GM23338 (cell line): Measurements from ENCODE around the gene NT5C3B. TPM values are rescaled to one million over a fixed set of nuclear protein-coding genes. Genes with fewer than 3 reads are reported as not detected.

ENCODE experiments used
- ATAC-seq: fragments of 200-7000 bp; cut with Tn5 transposase; 3 replicates; pipeline ENCODE4 v1.9.1; 2020
- DNase-seq: peaks from one replicate; pipeline ENCODE4 v3.0.0-alpha.2; 2015; ENCODE audit warnings: low spot score
- H2AFZ ChIP-seq: fragments of 200-600 bp; sonication (generic); 2 replicates; pipeline ENCODE4 v1.8.0; 2016; ENCODE audit warnings: antibody characterized with exemption, mild to moderate bottlenecking, moderate library complexity
- H3F3A ChIP-seq: fragments of 200-600 bp; sonication (generic); replicated peaks from 2 replicates; pipeline ENCODE4 v1.8.0; 2017; ENCODE audit warnings: antibody characterized with exemption, mixed run types, low read depth
- H3K27ac ChIP-seq: fragments of 200-600 bp; sonication (generic); 2 replicates; pipeline ENCODE4 v1.6.1; 2016; ENCODE audit warnings: low read depth
- H3K27me3 ChIP-seq: fragments of 200-600 bp; sonication (generic); 2 replicates; pipeline ENCODE4 v1.8.0; 2016; ENCODE audit warnings: mild to moderate bottlenecking, mixed run types, moderate library complexity; ENCODE audit not compliant: insufficient read depth
- H3K36me3 ChIP-seq: fragments of 200-600 bp; sonication (generic); 2 replicates; pipeline ENCODE4 v1.8.0; 2016; ENCODE audit warnings: mild to moderate bottlenecking; ENCODE audit not compliant: insufficient read depth
- H3K4me1 ChIP-seq: fragments of 200-600 bp; sonication (generic); 2 replicates; pipeline ENCODE4 v1.8.0; 2016; ENCODE audit warnings: mild to moderate bottlenecking, moderate library complexity; ENCODE audit not compliant: insufficient read depth
- H3K4me2 ChIP-seq: fragments of 200-600 bp; sonication (generic); 2 replicates; pipeline ENCODE4 v1.7.1; 2017; ENCODE audit warnings: mixed run types
- H3K4me3 ChIP-seq: fragments of 200-600 bp; sonication (generic); 2 replicates; pipeline ENCODE4 v1.6.1; 2016; ENCODE audit warnings: mixed run types
- H3K79me2 ChIP-seq: fragments of 200-600 bp; sonication (generic); replicated peaks from 2 replicates; pipeline ENCODE4 v1.8.0; 2017; ENCODE audit warnings: mild to moderate bottlenecking; ENCODE audit not compliant: insufficient read depth
- H3K9me2 ChIP-seq: fragments of 200-600 bp; sonication (generic); 2 replicates; pipeline ENCODE4 v1.8.0; 2017; ENCODE audit not compliant: insufficient read depth
- H4K20me1 ChIP-seq: fragments of 200-600 bp; sonication (generic); replicated peaks from 2 replicates; pipeline ENCODE4 v1.8.0; 2017; ENCODE audit warnings: mild to moderate bottlenecking; ENCODE audit not compliant: insufficient read depth
- H3K27ac Mint-ChIP-seq: 2 replicates; pipeline ENCODE4 v1.8.0; 2020; ENCODE audit warnings: inconsistent platforms, mild to moderate bottlenecking, moderate library complexity, mixed read lengths
- H3K27me3 Mint-ChIP-seq: 3 replicates; pipeline ENCODE4 v1.8.0; 2022; ENCODE audit warnings: low read depth, mild to moderate bottlenecking, moderate library complexity, mixed read lengths, inconsistent platforms; ENCODE audit not compliant: insufficient read depth, poor library complexity
- H3K36me3 Mint-ChIP-seq: 3 replicates; pipeline ENCODE4 v1.8.0; 2021; ENCODE audit warnings: low read depth, mild to moderate bottlenecking, inconsistent platforms, moderate library complexity, mixed read lengths
- H3K4me1 Mint-ChIP-seq: 3 replicates; pipeline ENCODE4 v1.8.0; 2020; ENCODE audit warnings: mild to moderate bottlenecking, inconsistent platforms, mixed read lengths
- H3K4me3 Mint-ChIP-seq: 3 replicates; pipeline ENCODE4 v1.8.0; 2021; ENCODE audit warnings: moderate library complexity, mild to moderate bottlenecking, inconsistent platforms, mixed read lengths
- H3K9me3 Mint-ChIP-seq: 3 replicates; pipeline ENCODE4 v1.8.0; 2020; ENCODE audit warnings: moderate library complexity, mild to moderate bottlenecking, inconsistent platforms, mixed read lengths
- CREB1 ChIP-seq: fragments of 250-450 bp; sonication (Bioruptor Pico); IDR thresholded peaks from 2 replicates; pipeline ENCODE4 v1.5.0; 2020; ENCODE audit warnings: low read depth, mild to moderate bottlenecking, moderate library complexity
- EZH2phosphoT487 ChIP-seq: fragments of 200-600 bp; sonication (generic); IDR thresholded peaks from one replicate; pipeline ENCODE4 v1.8.1; 2018; ENCODE audit warnings: antibody characterized with exemption; ENCODE audit not compliant: unreplicated experiment
- JUNB ChIP-seq: IDR thresholded peaks from one replicate; pipeline ENCODE4 v1.6.1; 2016; ENCODE audit warnings: antibody characterized with exemption; ENCODE audit not compliant: unreplicated experiment
- POLR2AphosphoS5 ChIP-seq: IDR thresholded peaks from 2 replicates; pipeline ENCODE4 v1.6.1; 2016; ENCODE audit warnings: antibody characterized with exemption, low read depth
- STAT1 ChIP-seq: IDR thresholded peaks from one replicate; pipeline ENCODE4 v1.6.1; 2016; ENCODE audit warnings: antibody characterized with exemption; ENCODE audit not compliant: unreplicated experiment
- ZNF114 ChIP-seq: fragments of 250-450 bp; sonication (Bioruptor Pico); IDR thresholded peaks from 2 replicates; pipeline ENCODE4 v1.5.0; 2020; ENCODE audit warnings: mild to moderate bottlenecking, moderate library complexity
- ZNF331 ChIP-seq: fragments of 250-450 bp; sonication (Bioruptor Pico); IDR thresholded peaks from 2 replicates; pipeline ENCODE4 v1.5.0; 2020; ENCODE audit warnings: low read depth, mild to moderate bottlenecking, moderate library complexity
- polyA plus RNA-seq: library from polyadenylated mRNA; unstranded; fragments of >200 nt; fragmentation: Nextera tagmentation; extraction: Ambion mirVana; gene quantifications from 2 replicates; pipeline ENCODE4 v1.2.1, GENCODE V29; 2016
- total RNA-seq: library from RNA; depleted of rRNA; stranded (reverse); fragments of >200 nt; shearing (Covaris generic); gene quantifications from 2 replicates; pipeline ENCODE4 v1.2.3, GENCODE V29; 2014
- TF ChIP-seq, protein P1 (sequence below): IDR thresholded peaks from one replicate; pipeline ENCODE4 v1.6.1; 2018; ENCODE audit warnings: antibody characterized with exemption; ENCODE audit not compliant: unreplicated experiment
- TF ChIP-seq, protein P2 (sequence below): IDR thresholded peaks from 2 replicates; pipeline ENCODE4 v1.6.1; 2016; ENCODE audit warnings: antibody characterized with exemption
- TF ChIP-seq, protein P3 (sequence below), 2 experiments: fragments of 200-600 bp in 1 of 2; sonication (generic) in 1 of 2; conservative IDR thresholded peaks; 2 replicates each; pipeline versions ENCODE4 v1.5.1 to v1.6.1; 2016 to 2017; ENCODE audit warnings: antibody characterized with exemption in 2 of 2, low read depth in 2 of 2, mild to moderate bottlenecking in 2 of 2, moderate library complexity in 1 of 2

Gene NT5C3B
- total and polyA plus RNA-seq, 2 experiments from 2014 or later = 58.2 to 78.3 TPM

DNA sequence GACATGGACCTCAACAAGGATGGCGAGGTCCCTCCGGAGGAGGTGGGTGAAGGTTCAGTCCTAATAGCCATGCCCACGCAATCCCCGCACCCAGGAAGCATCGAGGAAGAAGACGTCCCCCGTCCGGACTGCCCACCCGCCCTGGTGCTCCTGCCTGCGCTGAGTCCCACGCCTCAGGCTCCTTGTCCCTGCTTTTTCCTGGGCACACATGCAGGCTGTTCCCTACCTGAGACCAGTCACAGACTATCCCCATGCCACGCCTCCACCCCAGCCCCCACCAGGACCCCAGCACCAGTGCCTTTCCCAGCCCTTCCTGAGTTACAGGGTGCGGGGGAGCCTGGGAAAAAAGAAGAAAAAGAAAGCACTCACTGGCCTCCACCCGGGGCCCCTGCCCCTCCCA is 14.3 kb downstream of the NT5C3B start (continued):
- TF ChIP-seq, protein P1, sequence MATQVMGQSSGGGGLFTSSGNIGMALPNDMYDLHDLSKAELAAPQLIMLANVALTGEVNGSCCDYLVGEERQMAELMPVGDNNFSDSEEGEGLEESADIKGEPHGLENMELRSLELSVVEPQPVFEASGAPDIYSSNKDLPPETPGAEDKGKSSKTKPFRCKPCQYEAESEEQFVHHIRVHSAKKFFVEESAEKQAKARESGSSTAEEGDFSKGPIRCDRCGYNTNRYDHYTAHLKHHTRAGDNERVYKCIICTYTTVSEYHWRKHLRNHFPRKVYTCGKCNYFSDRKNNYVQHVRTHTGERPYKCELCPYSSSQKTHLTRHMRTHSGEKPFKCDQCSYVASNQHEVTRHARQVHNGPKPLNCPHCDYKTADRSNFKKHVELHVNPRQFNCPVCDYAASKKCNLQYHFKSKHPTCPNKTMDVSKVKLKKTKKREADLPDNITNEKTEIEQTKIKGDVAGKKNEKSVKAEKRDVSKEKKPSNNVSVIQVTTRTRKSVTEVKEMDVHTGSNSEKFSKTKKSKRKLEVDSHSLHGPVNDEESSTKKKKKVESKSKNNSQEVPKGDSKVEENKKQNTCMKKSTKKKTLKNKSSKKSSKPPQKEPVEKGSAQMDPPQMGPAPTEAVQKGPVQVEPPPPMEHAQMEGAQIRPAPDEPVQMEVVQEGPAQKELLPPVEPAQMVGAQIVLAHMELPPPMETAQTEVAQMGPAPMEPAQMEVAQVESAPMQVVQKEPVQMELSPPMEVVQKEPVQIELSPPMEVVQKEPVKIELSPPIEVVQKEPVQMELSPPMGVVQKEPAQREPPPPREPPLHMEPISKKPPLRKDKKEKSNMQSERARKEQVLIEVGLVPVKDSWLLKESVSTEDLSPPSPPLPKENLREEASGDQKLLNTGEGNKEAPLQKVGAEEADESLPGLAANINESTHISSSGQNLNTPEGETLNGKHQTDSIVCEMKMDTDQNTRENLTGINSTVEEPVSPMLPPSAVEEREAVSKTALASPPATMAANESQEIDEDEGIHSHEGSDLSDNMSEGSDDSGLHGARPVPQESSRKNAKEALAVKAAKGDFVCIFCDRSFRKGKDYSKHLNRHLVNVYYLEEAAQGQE = no peak
- TF ChIP-seq ZNF114 (CRISPR knock-in tag) = no peak
- TF ChIP-seq STAT1 = no peak
- TF ChIP-seq ZNF331 (CRISPR knock-in tag) = no peak
- TF ChIP-seq, protein P2, sequence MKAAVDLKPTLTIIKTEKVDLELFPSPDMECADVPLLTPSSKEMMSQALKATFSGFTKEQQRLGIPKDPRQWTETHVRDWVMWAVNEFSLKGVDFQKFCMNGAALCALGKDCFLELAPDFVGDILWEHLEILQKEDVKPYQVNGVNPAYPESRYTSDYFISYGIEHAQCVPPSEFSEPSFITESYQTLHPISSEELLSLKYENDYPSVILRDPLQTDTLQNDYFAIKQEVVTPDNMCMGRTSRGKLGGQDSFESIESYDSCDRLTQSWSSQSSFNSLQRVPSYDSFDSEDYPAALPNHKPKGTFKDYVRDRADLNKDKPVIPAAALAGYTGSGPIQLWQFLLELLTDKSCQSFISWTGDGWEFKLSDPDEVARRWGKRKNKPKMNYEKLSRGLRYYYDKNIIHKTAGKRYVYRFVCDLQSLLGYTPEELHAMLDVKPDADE = no peak
- no peak for TF ChIP-seq EZH2phosphoT487
- no peak for TF ChIP-seq POLR2AphosphoS5

DNA sequence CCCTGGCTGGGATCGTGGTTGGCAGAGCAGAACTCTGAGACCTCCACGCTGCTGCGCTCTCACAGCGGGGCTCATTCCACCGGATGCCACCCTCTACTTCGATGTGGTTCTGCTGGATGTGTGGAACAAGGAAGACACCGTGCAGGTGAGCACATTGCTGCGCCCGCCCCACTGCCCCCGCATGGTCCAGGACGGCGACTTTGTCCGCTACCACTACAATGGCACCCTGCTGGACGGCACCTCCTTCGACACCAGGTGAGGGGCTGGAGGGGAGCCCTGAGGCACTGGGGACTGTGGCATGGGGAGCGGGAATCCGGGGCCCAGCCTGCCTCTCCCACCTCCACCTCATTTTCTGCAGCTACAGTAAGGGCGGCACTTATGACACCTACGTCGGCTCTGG is 18.0 kb downstream of the NT5C3B start:
- Mint-ChIP-seq H3K9me3 (no peaks in the 10 kb centered on the region), H3K27me3 (peaks cover 17% of the 10 kb centered on the region), H3K4me3 (peak overlapping the region; percentile 23; the same call in 1 of the 3 replicates), H3K36me3 (peaks cover 46% of the 10 kb centered on the region), H3K27ac (no peak overlapping the region), H3K4me1 (peaks cover 26% of the 10 kb centered on the region)
- H4K20me1 ChIP-seq = no peaks in the 10 kb centered on the region; the same call in 1 of the 2 replicates
- peaks cover 36% of the 10 kb centered on the region for H3K79me2 ChIP-seq
- no peak overlapping the region for H2AFZ ChIP-seq
- no peak for ATAC-seq
- no peak overlapping the region for H3K4me2 ChIP-seq
- no peak for TF ChIP-seq CREB1 (CRISPR knock-in tag)
- no peak overlapping the region for H3K4me3 ChIP-seq
- no peak for DNase-seq
- no peaks in the 10 kb centered on the region for H3K27me3 ChIP-seq
- H3K36me3 ChIP-seq = peaks cover 4% of the 10 kb centered on the region; the same call in 1 of the 2 replicates
- H3K27ac ChIP-seq = no peak overlapping the region
- H3K4me1 ChIP-seq = peaks cover 36% of the 10 kb centered on the region
- H3F3A ChIP-seq = peaks cover 18% of the 10 kb centered on the region
- no peaks in the 10 kb centered on the region for H3K9me2 ChIP-seq

DNA sequence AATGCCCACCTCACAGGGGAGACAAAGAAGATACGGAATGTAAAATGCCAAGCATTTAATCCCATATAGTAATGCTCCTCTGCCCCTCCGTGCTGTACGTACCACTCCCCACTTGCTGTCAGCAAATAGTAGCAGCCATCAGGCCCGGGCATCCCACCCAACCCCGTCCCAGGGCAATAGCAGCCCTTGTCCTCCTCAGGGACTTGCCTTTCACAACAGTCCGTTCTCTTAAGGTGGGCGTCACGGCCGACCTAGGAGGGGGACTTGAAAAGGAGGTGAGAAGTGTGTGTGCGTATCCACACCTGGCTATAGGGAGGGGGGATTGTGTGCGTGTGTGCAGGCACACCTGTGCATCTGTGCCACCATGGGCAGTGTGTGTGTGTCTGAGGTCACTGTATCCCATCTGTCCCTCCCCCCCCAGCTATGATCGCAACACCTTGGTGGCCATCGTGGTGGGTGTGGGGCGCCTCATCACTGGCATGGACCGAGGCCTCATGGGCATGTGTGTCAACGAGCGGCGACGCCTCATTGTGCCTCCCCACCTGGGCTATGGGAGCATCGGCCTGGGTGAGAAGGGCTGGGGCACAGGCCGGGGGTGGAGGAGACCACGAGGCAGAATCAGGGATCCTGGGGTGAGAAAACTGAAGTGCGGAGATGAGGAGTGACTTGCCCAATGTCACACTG is 19.3 kb downstream of the NT5C3B start:
- H3K27ac Mint-ChIP-seq = peak overlapping the region; percentile 68; the same call in 1 of the 2 replicates
- H3K4me3 Mint-ChIP-seq = no peak overlapping the region
- Histone ChIP-seq H4K20me1 (no peaks in the 10 kb centered on the region; the same call in 1 of the 2 replicates), H3K4me2 (no peak overlapping the region), H3K27me3 (no peaks in the 10 kb centered on the region), H3K79me2 (peaks cover 36% of the 10 kb centered on the region), H3K4me3 (no peak overlapping the region), H3K27ac (no peak overlapping the region), H3F3A (peaks cover 23% of the 10 kb centered on the region), H3K36me3 (peaks cover 4% of the 10 kb centered on the region; the same call in 1 of the 2 replicates), H3K4me1 (peaks cover 36% of the 10 kb centered on the region), H3K9me2 (no peaks in the 10 kb centered on the region), H2AFZ (no peak overlapping the region)
- no peak for TF ChIP-seq ZNF114 (CRISPR knock-in tag)
- no peak for TF ChIP-seq JUNB
- TF ChIP-seq, protein P3, sequence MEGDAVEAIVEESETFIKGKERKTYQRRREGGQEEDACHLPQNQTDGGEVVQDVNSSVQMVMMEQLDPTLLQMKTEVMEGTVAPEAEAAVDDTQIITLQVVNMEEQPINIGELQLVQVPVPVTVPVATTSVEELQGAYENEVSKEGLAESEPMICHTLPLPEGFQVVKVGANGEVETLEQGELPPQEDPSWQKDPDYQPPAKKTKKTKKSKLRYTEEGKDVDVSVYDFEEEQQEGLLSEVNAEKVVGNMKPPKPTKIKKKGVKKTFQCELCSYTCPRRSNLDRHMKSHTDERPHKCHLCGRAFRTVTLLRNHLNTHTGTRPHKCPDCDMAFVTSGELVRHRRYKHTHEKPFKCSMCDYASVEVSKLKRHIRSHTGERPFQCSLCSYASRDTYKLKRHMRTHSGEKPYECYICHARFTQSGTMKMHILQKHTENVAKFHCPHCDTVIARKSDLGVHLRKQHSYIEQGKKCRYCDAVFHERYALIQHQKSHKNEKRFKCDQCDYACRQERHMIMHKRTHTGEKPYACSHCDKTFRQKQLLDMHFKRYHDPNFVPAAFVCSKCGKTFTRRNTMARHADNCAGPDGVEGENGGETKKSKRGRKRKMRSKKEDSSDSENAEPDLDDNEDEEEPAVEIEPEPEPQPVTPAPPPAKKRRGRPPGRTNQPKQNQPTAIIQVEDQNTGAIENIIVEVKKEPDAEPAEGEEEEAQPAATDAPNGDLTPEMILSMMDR (conservative IDR thresholded peaks at IDR 0.05; ENCODE audit: low read depth in 2 of 2) = no peak
- no peak for TF ChIP-seq EZH2phosphoT487
- no peak for TF ChIP-seq POLR2AphosphoS5
- H3K27me3 Mint-ChIP-seq = peaks cover 18% of the 10 kb centered on the region
- H3K4me1 Mint-ChIP-seq = peaks cover 24% of the 10 kb centered on the region
- H3K9me3 Mint-ChIP-seq = no peaks in the 10 kb centered on the region; the same call in 2 of the 3 replicates
- DNase-seq (no peak), ATAC-seq (no peak)
- peaks cover 37% of the 10 kb centered on the region for H3K36me3 Mint-ChIP-seq
